HG02970 (cell line): ENCODE data around the gene COX6A1.
A peak's percentile ranks its signal among the peaks of the same experiment; 100 is the strongest.

ENCODE experiments used
- ATAC-seq: cut with Tn5 transposase; IDR thresholded peaks from one replicate; pipeline ENCODE4 v1.9.1; 2021; ENCODE audit warnings: mild to moderate bottlenecking, moderate library complexity, moderate number of reproducible peaks; ENCODE audit not compliant: unreplicated experiment, low FRiP score

COX6A1 gene

DNA sequence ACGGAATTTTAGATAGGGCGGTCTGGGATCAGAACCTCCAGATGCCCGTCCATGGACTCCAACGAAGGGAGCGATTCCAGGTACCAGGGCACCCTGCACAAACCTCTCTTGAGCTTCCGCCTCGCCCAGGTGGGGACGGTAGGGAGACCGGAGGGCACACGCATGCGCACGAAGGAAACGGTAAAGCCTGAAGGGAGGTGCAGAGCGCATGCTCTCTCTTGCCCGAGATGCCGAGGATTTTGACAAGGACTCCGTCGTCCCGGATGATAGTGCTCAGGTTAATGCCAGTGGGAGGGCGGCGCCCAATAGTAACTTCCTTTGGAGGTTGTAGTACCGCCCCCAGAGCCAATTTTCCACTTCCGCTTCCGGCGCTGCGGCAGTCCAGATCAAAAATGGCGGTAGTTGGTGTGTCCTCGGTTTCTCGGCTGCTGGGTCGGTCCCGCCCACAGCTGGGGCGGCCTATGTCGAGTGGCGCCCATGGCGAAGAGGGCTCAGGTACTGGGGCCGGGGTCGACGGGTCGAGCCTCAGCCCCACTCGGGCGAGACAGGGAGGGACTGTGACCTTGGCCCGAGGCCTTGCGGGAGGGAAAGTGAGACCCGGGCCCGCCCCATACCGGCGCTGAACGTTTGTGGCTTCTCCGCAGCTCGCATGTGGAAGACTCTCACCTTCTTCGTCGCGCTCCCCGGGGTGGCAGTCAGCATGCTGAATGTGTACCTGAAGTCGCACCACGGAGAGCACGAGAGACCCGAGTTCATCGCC, at the start of gene COX6A1:
TSS of gene COX6A1 (plus strand) at position 379 of the 760 bp plus-strand sequence. CDS start at position 393, 14 bp downstream.
- peak; percentile 92 for ATAC-seq

DNA sequence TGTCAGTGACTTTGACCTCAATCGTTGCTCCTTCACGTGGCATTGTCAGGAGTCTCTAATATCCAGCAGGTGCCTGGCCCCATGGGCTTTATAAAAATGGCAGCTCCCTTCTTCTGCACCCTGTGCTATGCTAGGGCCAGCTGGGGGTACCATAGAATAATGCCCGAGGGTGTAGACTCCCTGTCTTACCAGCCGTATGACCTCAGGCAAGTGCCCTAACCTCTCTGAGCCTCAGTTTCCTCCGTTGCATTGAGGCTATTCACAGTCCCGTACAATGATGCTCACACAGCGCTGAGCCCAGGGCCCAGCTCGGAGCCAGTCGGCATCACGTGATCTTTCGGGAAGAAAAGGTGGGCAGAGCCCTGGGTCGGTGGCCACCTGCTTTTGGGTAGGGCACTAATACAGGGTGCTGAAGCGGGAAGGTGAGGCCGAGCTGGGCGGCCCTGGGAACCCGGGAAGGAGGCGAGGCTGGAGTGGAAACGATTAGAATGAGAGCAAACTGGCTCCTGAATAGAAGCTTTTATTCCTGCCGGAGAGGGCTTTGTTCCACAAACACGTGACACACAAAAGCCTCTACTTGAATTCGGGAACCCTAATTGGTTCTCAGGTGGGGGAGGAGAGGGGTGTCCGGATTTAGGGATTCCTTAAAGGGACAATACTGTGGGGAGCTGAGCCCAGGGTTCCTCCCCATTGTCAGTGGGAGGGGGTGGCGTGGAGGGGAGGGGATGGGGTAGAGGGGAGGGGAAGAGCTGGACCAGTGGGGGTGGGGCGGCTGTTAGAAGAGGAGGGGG, 49.0 kb upstream of the COX6A1 start:
- ATAC-seq, result no peak

DNA sequence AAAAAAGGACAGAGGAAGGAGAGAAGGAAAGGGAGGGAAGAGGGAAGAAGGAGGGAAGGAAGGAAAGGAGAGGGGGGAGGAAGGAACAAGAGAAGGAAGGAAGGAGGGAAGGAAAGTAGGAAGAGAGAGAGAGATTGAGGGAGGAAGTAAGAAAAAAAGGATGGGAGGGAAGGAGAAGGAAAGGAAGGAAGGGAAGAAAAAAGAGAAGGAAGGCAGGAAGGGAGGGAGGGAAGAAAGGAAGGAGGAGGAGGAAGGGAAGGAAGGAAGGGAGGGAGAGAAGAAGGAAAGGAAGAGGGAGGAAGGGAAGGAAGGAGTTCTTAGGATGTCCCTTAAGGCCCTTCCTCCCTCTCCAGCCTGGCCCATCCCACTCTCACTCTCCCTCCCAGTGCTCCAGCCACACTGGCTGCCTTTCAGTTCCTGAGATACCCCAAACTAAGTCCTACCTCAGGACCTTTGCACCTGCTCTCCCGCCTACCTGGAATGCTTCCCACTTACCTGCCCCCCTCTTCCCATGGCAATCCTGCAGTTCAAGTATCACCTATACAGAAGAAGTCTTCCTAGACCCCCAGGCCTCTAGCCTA, 47.3 kb upstream of the COX6A1 start:
- no peak for ATAC-seq

DNA sequence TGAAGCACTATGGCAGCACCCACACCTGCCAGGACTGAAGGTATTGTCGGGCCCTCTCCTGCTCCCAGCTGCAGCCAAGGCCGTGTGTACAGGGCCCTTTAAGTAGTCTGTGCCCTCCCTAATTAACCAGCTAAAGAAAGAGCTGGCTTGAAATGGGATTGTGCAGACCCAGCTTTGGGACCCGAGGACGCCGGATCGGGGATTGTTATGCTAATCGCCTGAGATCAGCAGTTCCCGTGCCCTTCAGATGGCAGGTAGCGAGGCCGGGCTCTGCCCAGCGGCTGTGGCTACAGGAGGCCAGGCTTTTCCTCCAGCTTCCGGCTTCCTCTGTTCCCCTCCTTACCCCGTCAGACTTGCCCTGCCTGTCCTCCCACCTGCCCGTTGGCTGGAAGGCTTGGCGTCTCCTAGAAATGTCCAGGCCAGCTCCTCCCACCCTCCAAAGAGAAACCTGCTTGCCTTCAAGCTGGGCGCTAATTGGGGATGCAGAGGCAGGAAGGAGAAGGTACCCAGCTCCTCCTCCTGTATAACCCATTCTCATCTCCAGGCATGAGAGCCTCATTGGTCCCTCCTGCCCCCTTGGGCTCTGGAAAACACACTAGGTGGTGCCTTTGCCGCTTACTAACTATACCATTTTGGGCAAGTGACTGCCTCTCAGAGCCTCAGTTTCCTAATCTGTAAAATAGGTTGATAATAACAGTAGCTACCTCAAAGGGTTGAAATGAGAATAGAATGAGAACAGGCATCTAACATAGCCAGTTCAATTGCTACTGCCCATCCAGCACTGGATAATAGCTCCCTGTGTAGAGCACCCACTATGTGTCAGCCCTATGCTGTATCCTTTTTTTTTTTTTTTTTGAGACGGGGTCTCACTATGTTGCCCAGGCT, 43.2 kb upstream of the COX6A1 start:
- no peak for ATAC-seq

DNA sequence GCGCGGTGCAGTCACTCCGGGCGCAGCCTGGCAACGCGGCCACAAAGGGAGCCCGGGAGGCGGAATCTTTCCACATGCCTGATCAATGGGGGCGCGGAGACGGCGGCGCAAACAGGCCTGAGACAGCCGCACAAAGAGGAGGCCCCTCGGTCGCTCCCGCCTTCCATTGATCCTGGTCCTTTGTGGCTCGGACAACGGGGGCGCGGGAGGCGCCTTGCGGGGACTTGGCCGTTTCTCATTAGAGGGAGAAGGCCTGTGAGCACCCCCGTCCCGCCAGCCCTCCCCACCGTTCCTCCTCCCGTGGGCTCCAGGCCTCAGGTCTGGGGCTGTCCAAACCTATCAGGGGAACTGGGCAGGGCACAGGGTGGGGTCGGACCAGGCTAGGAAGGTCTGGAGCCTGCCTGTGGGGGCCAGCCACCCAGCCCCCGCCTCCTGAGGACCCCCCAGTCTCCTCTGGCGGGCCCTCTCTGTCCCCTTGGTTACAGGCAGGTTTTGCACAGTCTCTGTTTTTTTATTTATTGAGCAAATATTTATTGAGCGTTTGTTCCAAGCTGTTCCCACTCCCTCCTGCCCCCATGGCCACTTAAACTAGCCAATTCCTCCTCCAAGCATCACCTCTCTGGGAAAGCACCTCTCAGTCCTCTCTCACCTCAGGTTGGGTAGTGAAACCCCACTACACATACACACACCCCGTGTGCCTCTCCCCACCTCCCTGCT, 39.9 kb upstream of the COX6A1 start:
- ATAC-seq, result no peak

DNA sequence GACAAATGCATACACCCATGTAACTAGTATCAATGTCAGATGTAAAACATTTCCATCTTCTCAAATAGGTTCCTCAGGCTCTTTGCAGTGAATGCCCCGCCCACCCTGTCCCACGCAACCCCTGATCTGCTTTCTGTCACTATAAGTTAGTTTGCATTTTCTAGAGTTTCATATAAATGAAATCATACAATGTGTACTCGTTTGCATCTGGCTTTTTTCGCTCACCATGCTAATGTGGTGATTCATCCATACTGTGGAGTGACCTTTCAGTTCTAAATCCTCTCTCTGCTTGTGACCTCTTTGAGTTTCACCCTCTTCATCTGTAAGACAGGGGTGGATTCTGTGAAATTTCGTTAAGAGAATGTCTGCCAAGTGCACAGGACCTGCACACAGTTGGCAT, 38.4 kb upstream of the COX6A1 start:
- ATAC-seq, result no peak

DNA sequence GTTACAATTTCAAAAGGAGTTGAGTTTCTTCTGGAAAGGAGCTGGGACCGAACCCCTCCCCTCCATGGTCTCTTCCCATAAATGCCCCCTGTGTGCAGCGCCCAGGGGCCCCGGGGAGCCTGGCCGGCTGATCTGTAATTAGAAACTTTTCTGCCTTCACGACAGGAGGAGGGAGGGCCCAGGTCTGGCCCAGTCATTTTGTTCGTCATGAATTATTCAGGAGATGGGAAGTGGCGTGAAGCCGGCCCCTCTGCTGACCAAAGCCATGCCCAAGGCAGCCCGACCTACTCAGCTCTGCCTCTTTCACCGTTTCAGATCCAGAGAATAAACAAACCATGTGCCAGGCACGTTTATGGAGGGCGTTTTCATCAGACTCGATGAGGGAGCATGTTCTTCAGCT, 35.7 kb upstream of the COX6A1 start:
- no peak for ATAC-seq

DNA sequence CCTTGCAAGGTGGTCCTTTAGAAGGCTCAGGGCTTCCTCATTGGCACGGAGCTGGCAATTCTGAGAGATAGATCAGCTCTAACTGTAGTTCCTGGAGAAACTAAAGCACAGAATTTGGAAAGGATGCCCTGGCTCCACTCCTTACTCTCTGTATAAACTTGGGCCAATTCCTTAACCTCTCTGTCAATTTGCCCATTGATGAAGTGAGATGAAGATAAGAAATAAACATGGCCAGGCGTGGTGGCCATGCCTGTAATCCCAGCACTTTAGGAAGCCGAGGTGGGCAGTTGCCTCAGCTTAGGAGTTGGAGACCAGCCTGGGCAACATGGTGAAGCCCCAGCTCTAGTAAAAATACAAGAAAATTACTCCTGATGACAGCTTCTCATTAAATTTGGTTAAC, 34.0 kb upstream of the COX6A1 start:
- ATAC-seq, result no peak

DNA sequence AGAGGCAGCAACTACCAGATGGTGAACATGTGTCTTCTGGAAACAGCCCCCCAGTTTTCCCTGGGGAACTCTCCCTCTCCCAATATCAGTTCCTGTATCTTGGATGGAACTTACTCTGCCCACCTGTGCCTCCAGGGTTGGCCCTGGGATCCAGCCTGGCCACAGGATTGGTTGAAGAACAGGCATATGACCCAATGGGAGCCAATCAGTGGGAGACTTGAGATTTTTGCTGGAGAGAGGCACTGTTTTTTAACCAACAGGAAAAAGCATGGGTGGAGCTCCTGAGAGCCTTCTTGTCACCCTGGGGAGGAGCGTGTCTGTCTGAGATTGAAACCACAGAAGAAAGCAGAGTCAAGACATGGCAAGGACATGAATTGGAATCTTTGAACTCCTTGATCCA, 33.6 kb upstream of the COX6A1 start:
- no peak for ATAC-seq

DNA sequence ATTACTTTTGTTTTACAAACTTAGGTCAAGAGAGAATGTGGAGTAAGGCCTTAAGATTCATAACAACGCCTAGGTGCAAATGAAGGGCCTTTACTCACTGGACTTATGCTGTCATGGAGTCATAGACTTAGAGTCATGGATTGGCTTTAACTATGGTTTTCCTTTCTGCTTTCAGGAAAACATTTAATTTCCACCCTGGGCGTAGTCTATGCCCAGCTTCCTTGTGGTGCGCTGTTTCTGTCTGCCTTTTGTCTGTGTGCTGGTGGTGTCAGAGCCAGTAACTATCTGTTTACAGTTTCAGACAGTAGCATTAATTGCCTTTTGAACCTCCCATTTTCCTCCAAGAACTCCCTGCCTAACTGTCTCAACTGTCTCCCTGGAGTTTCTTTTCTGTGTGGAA, 31.8 kb upstream of the COX6A1 start:
- ATAC-seq, result no peak

DNA sequence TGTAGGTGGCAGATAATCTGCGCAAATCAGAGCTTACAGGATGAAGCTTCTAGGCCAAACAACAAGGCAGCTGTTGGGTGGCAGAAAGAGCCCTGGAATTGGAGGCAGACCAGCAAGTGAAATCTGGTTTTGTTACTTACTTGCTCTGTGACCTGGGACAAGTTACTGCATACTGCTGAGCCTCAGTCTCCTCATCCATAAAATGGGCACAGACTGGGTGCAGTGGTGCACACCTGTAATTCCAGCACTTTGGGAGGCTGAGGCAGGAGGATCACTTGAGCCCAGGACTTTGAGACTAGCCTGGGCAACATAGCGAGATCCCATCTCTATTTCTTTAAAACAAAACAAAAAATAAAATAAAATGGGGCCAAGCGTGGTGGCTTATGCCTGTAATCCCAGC, 31.4 kb upstream of the COX6A1 start:
- no peak for ATAC-seq

DNA sequence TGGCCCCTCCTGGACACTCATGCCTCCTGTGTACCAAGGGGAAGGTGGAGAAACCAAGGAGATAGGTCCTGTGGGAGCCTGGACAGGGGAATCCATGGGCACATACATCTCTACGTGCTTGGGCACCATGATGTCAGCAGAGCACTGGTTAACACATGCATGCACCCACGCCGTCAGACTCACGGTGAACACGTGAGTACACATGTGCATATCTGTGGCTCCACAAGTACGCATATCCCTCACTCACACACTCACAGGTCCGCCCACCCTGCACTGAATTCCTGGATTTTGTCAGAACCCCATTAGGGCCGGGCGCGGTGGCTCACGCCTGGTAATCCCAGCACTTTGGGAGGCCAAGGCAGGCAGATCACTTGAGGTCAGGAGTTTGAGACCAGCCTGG, 29.1 kb upstream of the COX6A1 start:
- no peak for ATAC-seq

DNA sequence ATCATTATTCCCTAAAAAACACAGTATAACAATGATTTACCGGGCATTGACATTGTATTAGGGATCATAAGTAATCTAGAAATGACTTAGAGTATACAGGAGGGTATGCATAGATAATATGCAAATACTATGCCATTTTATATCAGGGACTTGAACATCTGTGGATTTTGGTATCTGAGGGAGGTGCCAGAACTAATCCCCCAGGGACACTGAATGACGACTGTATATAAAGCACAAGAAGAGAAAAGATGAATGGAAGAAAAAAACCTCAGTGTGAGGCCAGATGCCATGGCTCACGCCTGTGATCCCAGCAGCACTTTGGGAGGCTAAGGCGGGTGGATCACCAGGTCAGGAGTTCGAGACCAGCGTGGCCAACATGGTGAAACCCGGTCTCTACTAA, 25.5 kb upstream of the COX6A1 start:
- no peak for ATAC-seq

DNA sequence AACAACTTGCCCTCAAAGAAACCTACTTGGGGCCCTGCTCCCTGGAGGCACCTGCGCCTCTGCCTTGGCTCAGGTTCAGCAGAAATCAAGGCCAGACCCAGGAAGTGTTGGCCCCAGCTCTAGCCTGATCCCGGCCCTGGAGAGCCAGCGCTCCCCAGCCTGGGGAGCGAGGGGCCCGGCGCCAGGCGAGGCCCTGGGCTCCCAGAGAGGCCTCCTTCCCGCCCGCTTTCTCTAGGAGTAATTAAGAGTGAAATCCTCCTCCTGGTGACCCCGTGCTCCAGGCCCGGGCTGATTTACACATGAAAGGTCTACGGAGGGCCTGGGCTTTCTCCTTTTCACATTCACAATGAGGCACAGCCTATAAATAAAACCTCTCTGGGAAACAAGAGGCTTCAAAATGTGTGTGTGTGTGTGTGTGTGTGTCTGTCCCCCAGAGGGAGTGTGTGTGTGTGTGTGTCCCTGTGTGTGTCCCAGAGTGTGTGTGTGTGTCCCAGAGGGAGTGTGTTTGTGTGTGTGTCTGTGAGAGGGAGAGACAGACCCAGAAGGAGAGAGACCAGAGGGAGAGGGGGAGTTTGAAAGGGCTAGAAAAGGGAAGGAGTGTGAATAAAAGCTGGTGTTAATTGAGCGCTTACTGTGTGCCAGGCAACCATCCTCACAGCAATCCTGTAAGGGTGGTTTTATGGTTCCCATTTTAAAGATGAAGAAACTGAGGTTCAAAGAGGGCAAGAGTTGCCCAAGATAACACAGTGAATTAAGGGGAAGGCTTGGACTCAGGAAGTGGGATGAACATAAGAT, 23.8 kb upstream of the COX6A1 start:
- ATAC-seq, result no peak

DNA sequence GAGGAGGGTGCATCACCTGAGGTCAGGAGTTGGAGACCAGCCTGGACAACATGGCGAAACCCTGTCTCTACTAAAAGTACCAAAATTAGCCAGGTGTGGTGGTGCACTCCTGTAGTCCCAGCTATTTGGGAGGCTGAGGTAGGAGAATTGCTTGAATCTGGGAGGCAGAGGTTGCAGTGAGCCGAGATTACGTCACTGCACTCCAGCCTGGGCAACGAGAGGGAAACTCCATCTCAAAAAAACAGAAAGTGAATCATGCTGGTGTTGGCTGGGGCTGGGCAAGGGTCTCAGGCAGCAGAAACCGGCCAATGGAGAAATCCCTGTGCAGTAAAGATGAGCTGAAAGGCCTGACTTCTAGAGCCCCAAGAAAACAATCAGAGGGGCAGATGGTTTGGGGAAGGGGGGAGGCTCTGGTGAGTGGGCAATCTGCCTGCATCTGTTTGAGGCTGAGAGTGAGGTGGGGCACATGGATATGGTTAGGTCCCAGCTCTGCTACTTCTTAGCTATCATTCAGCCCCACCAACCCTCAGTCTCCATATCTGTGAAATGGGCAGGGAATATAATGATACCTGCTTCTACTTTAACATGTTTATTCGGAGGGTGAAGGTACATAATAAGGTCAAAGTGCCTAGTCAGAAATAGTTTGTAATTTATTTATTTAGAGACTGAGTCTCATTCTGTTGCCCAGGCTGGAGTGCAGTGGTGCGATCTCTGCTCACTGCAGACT, 21.3 kb upstream of the COX6A1 start:
- no peak for ATAC-seq

DNA sequence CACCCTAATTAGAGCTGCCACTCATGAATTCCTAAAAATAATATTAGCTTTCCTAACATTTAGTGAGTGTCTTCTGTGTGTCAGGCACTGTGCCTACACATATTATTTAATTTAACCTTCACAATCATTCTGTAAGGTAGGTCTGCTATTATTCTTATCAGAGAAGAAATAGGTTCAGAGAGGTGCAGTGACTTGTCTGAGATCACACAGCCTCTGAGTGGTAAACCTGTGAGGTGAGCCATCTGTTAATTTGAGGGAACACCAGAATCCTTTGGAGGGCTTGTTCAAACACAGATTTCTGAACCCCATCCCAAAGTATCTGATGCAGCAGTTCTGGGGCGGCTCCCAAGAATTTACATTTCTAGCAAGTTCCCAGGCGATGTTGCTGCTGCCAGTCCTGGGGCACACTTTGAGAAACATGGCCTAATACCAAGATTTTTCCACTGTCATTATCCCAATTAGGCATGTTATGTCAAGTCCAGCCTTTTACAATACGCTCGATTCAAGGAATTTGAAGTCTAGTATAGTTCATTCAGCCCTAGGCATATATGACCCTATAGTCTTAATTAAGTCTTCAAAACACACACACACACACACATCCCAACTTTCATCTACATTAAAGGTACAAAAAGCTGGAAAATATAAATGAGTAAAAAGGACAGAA, 19.9 kb upstream of the COX6A1 start:
- ATAC-seq, result no peak

DNA sequence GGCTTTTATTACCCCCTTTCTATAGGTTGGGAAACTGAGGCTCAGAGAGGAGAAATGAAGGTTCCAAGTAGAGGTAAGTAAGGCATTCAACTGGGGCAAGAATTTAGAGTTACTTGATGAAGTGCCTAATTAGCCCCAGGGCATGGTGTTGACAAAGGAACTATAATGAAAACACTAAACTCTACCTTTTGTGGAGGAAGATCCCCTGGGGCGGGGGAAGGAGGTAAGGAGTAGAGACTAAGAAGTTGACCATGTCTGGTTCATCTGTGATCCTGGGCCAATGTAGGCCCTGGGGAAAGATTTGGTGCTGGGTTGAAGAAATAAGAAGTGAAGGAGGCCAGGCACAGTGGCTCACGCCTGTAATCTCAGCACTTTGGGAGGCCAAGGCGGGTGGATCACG, 16.2 kb upstream of the COX6A1 start:
- no peak for ATAC-seq

DNA sequence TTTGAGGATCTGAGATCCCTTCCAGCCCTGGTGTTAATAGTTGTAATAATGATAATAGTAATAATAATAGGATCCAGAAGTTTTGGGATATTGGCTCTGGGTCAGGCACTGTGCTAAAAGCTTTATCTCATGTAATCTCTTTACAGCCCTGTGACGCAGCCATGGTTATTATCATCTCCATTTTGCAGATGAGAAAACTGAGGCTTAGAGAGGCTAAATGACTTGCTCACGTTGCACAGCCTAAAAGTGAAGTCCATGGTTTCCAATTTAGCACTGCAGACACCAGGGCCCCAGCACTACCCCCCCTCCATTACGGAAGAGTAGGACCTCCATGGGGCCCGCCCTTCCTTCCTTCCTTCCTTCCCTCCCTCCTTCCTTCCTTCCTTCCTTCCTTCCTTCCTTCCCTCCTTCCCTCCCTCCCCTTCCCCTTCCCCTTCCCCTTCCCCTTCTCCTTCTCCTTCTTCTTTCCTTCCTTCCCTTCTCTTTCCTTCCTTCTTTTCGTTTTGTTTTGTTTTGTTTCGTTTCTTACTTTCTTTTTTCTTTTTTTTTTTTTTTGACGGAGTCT, 14.9 kb upstream of the COX6A1 start:
- ATAC-seq, result no peak
